ENCODE measurements around the gene ANTXR1. TPM values are rescaled to one million over a fixed set of nuclear protein-coding genes. Genes with fewer than 3 reads are reported as not detected.

The ANTXR1 gene
- total RNA-seq, 1 donor: 61.5 TPM

DNA sequence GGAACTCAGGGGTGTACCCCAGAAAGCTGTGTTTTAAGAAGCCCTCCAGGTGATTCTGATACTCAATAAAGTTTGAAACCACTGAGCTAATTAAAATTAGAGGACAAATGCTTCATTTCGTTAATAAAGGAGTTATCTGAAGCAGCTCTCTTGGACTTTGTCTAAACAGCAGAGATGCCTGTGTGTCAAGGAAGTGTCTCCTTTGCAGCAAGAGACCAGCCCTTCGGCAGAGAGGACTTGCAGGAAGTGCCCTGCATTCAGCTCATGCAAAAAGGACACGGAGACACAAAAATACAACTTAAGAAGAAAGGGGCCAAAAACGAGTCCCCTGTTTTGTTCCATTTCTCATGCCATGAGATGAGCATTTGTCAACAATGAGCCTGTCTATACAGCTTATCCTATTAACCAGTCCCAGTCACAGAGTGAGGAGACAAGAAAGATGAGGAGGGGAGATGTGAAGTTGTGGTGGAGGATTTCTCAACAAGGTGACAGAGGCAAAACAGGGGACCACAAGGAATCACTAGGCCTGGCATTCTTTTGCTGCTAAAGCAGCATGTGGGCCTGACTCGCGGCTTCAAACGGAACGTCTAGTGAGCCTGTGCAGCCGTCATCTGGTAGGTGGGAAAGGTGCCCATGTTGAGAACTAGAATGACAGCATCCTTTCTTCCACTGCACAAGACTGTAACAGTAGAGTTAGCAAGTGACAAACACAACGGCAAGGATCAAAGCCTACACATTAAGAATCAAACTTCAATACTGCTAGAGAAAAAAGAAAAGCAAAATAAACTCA is 152.3 kb downstream of the ANTXR1 start:
- TF ChIP-seq, protein P1, sequence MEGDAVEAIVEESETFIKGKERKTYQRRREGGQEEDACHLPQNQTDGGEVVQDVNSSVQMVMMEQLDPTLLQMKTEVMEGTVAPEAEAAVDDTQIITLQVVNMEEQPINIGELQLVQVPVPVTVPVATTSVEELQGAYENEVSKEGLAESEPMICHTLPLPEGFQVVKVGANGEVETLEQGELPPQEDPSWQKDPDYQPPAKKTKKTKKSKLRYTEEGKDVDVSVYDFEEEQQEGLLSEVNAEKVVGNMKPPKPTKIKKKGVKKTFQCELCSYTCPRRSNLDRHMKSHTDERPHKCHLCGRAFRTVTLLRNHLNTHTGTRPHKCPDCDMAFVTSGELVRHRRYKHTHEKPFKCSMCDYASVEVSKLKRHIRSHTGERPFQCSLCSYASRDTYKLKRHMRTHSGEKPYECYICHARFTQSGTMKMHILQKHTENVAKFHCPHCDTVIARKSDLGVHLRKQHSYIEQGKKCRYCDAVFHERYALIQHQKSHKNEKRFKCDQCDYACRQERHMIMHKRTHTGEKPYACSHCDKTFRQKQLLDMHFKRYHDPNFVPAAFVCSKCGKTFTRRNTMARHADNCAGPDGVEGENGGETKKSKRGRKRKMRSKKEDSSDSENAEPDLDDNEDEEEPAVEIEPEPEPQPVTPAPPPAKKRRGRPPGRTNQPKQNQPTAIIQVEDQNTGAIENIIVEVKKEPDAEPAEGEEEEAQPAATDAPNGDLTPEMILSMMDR (IDR thresholded peaks at IDR 0.05; ENCODE audit: insufficient read depth, low read length): no peak
- DNase-seq (ENCODE audit: low read depth): no peak
- H3K4me3 ChIP-seq (ENCODE audit: low read depth, low read length): no peak overlapping the region

DNA sequence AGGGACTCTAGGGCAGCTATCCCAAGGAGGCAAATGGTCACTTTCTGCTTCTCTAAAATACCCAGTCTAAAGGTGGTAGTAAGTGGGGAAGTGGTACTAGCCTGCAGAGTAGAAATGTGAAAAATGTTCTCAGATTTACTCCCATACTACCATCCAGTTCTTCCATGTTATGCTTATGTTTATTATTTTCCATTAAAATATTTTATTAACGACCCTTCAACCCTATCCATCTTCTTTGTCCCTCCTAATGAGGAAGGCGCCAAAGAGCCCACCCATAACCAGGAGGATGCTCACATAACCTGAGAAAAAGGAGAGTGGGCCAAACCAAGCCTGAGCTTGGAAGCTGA is 153.5 kb downstream of the ANTXR1 start:
- TF ChIP-seq, protein P1 (IDR thresholded peaks at IDR 0.05; ENCODE audit: insufficient read depth, low read length): no peak
- no peak overlapping the region for H3K4me3 ChIP-seq (ENCODE audit: low read depth, low read length)
- DNase-seq (ENCODE audit: low read depth): no peak

DNA sequence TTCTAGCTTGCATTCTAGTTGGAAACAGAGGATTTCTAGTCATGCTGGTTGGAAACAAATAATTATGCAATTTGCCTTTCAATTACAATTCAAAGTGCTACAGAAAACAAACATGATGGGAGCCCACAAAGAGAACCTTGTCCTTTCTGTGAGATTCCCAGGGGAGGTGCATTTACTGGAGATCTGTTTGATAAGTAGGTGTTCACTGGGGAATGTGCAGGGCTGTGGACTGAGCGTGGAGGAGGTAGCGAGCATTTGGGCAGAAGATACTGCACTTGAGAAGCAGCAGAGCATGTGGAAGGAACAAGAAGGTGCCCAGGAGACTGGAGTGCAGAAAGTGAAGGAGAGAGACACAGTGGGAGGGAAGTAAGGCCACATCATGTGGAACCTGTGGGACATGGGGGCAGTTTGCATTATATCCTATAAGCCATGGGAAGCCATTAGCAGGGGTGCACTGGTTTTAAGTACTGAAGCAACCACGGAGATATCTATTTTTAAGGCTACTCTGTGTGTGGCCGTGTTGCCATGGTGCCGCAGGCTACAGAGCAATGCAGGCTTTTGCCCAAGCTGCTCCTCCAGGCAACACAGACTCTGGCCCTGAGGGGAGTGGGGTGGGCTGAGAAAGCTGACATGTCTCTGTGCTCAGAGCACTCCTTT is 154.0 kb downstream of the ANTXR1 start:
- DNase-seq (ENCODE audit: low read depth): no peak
- H3K4me3 ChIP-seq (ENCODE audit: low read depth, low read length): no peak overlapping the region
- TF ChIP-seq, protein P1 (IDR thresholded peaks at IDR 0.05; ENCODE audit: insufficient read depth, low read length): no peak

DNA sequence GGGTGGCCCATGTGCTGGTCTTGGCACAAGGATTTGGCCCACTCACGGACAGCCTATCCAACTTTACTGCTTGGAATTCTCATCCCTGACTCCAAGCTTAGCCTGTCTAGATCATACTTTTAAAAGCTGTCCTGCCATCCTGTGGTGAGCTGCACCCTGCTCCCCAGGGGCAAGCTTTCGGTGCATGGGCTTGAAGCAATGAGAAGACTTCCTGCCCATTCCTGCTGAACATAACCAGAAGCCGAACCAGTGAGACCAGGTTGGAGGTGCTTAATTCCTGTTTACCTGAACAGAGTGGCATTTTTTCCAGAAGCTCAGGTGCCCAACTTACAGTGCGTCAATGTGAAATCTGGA is 154.5 kb downstream of the ANTXR1 start:
- DNase-seq (ENCODE audit: low read depth): peak; percentile 33
- TF ChIP-seq, protein P1 (IDR thresholded peaks at IDR 0.05; ENCODE audit: insufficient read depth, low read length): no peak

DNA sequence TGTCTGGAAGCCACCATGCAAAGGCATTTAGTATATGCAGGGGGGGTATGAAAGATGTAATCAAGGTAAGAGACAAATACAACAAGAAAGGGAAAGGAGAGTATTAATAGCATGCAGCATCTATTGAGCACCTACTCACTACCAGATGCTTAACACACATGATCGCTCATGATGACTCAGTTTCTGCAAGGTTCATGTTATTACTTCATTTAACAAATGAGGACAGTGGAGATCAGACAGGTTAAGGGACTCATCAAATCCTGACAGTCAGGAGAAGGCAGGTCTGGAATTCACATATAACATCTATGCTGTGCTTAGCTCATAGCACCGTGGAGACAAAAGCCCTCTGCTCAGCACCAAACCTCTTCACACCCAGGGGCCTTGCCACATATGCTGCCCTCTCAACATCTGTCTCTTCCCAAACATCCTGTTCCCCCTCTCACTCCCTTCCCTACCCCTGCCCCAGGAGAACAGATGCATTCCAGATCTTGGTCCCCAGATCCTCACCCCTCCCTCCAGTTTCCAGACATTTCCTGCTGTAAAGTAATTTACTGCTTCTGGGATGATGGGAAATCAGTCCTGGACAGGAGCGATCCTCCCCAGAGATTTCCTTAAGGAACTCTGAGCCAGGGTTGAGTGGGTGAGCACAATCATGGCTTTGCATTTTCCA is 155.3 kb downstream of the ANTXR1 start:
- no peak for DNase-seq (ENCODE audit: low read depth)
- TF ChIP-seq, protein P1 (IDR thresholded peaks at IDR 0.05; ENCODE audit: insufficient read depth, low read length): no peak

More for the DNA sequence above, 154.5 kb downstream of the ANTXR1 start:
- no peak overlapping the region for H3K4me3 ChIP-seq (ENCODE audit: low read depth, low read length)

DNA sequence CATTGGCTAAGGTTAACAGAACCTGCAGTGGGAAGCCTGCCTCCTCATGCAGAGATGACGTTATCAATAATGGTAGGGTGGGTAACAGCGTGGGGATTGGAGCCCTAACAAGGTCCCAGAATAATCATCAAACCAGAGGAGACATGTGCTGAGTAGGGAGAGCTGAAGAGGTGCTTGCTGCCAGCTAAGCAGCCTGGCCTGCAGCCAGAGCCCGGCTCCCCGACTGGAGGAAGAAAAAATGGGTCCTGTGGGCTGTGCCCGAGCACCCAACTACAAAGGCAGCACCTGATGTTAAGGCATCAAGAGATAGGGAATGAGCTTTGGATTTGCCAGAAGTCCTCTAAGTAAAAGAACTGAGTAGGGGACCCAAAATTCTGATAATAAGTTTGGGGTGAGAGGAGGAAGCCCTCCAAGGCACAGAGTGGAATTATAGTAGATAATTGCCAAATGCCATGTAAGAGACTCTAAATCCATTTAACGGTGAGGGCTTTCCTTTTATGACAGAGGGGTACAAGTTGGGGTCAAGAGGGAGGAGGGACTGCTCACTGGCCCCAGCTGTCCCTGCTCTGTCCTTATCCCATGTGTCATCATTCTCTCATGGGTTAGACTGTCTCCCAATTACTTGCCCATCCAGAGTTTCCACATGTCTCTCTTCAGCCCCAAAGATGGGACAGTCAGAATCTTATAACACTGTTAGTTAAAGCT is 156.1 kb downstream of the ANTXR1 start:
- TF ChIP-seq, protein P1 (IDR thresholded peaks at IDR 0.05; ENCODE audit: insufficient read depth, low read length): no peak
- no peak for DNase-seq (ENCODE audit: low read depth)
- H3K4me3 ChIP-seq (ENCODE audit: low read depth, low read length): no peak overlapping the region

More for the DNA sequence above, 155.3 kb downstream of the ANTXR1 start:
- H3K4me3 ChIP-seq (ENCODE audit: low read depth, low read length): no peak overlapping the region

Measured in fibroblast of the aortic adventitia (primary cell).